GM10847 (cell line): ENCODE results near the gene HOXA1.

ENCODE experiments used
- POLR2A ChIP-seq: IDR thresholded peaks from 2 replicates; pipeline ENCODE4 v1.6.1; 2011; ENCODE audit not compliant: insufficient read length; ENCODE audit errors: extremely low read depth

HOXA1 gene

DNA sequence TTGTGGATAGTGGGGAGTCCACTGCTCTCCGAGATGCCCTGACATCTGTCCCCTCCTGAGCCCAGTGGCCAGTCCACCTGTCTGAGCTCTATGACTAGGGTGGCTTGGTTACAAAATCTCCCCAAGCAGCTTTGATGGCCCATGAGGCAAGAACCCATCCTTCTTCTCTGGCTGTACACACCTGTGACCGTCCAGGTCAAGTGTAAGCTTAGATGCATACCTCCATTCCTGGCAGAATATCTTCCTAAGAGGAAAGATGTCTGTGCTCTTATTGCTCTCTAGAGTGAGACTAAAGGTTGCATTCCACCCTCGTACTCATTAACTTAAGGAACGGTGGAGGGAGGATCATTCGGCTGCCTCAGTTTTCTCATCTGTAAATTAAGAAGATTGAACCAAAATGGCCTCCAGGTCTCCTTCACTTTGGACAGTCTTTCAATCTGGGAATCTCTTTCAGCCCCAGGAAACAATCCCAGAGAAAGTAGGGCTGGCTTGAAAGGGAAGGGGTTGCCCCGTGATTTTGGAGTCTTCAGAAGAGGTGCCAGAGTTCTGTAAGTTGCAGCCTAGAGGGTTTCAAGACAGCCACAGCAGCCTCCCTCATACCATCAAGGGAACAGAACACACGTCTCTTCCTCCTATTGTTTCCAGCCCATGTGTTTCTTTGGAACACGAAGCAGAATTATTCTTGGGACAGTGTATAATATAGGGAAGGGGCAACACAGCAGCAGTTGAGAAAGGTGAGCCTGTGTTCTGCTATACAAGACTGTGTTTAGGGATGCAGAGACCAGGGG is 29.3 kb upstream of the HOXA1 start:
- TF ChIP-seq POLR2A = no peak

DNA sequence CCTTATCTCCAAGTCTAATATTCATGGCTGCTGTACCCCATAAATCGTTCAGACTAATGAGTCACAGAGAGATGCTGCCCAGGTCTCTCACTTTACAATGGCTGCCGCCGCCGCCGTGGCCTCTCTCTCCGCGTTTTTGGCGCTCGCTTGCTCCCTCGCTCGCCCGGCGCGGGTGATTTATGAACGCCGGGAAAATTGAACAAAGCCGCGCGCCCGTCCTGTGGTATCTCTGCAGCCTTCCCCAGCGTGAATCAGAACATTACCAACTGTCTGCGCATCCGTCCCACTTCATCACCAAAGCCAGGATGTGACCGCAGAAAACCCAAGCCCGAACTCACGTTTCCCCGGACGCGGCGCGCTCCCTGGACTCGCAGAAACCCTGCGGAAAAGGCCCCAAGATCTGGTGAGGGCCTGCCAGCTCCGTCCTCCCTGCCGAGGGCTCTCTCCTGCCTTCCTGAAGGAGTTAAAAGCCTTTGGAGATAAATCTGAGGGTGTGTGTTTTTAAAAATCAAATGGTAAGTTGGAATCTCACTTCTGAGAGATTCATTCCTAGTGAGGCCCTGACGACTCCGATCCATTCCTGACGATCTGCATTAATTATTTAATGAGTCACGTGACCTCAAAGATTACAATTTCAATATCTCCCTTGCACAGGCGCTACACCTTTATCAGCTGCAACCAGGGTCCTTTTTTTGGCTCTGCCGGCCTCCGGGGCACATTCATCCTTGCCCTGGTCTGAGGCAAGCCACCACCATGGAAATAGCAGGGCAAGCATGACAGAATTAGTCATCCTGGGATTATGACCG is 28.5 kb upstream of the HOXA1 start:
- no peak for TF ChIP-seq POLR2A

DNA sequence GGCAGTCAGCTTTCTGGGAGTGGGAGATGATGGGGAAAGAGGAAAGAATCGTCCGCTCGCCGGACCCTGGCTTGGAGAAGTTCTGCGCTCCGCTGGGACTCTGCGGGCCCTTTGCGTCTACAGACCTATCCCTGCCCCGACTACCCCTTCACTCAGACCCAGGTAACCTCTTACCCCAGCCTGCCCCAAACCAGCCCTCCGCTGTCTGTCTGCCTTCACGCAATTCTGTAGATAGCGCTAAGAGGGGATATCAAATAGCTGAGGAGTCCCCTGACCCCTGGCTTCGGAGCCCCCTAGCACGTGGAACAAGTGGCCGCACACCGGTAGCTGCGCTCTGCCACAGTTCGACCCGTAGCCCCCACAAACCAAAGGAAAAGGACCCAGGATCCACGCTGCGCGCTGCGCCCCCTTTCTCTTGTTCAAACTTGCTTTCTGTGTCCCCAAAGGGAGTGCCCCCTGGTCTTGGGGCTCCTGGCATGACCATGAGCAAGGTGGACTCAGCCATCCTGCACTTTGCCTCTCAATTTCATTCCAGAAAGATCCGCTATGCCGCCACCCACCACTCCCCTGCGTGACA is 27.8 kb upstream of the HOXA1 start:
- TF ChIP-seq POLR2A = no peak

DNA sequence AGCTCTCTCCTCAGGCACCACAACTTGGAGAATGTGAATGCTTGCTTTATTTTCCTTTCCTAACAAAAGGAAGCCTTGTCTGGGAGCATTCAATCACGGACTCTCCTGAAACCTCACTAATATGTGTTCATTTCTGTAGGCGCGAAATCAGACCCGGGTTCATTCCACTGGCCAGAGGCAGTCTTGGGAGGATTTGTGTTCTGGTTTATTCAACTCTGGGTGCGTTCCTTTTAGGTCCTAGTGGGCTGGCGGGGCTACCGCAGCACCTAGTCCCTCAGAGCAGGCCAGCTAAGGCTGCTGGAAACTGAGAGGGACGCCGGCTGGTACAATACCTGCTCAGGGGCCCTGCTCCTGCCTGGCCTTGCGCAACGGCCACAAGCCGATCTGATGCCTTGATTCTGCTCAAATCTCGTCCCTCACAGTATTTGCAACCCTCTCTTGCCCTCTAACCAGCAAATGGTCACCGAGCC is 27.2 kb upstream of the HOXA1 start:
- TF ChIP-seq POLR2A = no peak

DNA sequence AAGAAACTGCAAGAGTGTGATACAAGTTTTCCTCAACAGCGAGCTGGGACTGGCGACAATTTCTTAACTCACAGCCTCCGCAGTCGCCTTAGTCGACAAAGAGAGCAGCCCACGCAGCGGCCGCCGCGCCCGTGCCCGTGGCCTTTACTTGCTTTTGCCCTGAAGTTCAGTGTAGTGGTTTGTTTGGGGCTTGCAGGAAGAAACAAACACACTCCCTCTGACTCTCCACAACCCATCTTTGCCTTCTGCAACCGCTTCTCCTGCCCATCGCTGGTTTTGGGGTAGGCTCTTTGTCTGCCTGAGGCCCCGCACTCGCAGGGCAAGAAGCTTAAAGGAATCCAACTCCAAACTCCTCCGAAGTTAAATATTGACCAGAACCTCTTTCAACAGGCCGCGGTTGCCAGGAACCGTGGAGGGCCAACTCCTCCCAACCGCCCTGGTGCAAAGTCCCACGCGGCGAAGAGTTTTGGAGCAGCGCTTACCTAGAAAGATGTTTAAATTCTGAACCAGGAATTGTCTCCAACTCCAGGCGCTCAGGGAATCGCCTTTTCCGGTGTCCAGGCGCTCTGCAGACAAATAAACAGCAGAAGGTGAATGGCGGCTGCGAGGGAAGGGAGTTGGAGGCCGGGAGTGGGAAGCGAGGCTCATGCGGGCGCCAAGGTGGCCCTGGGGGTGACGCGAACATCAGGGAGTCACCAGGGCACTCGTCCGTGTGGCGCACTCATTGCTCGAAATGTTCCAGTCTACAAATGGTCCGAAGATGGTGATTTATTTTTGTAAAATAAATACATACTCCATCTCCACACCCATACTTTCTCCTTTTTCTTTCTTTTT is 26.5 kb upstream of the HOXA1 start:
- TF ChIP-seq POLR2A = no peak

DNA sequence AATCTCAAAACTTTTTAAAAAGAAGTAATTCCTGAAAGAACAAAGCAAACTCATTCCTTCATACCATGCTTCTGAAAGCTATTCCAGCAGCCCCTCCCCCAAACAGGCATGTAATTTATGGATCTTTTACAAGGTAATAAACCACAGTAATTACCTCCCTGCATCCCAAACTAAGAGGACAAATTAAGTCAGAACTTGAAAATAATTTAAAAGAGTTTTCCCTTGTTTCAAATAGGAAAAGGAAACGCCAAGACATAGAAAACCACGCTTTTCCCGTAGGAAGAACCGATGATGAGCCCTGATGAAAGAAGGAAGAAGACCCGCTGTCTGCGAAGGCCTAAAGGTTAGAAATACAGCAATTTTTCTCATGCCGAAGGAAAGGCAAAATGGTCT is 25.9 kb upstream of the HOXA1 start:
- TF ChIP-seq POLR2A = no peak

DNA sequence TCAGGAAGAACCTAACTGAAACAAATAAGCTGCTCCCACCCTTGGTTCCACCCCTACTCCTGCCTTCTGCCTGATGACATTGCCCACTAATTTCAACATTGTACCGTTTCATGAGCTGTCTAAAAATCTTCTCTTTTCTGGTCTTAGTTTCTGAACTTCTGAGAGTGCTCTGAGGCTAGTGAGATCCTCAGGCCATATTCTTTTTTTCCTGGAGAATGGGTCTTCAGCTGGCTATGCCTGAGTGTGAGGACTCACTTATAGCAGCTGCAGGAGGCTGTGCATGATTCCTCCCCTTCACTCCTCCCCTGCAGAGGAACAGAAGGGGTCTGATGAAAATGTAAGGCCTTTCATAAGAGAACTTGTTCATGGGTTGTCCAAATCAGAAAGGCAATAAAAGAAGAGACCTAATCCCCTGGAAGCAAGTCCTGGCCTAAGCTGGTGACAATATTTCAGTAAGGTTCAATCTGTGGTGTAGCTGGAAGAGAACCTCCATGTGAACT is 23.7 kb upstream of the HOXA1 start:
- TF ChIP-seq POLR2A = no peak

DNA sequence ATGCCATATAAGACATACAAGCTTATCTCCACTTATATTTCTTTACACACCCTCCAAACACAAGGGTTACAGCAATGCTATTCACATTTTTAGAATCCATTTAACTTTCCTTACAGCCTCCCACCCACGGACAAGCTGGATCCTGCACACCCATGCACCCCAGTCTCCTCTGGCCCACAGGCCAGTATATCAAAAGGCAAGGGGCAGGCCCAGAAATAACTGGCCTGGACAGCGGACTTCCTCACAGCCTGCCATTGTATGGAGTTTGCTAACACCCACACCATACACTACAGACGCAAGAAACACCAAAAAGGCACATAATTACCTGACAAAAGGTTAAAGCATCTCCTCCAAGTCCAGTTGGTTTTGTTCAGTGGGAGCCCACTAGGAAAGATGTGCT is 22.8 kb upstream of the HOXA1 start:
- no peak for TF ChIP-seq POLR2A

DNA sequence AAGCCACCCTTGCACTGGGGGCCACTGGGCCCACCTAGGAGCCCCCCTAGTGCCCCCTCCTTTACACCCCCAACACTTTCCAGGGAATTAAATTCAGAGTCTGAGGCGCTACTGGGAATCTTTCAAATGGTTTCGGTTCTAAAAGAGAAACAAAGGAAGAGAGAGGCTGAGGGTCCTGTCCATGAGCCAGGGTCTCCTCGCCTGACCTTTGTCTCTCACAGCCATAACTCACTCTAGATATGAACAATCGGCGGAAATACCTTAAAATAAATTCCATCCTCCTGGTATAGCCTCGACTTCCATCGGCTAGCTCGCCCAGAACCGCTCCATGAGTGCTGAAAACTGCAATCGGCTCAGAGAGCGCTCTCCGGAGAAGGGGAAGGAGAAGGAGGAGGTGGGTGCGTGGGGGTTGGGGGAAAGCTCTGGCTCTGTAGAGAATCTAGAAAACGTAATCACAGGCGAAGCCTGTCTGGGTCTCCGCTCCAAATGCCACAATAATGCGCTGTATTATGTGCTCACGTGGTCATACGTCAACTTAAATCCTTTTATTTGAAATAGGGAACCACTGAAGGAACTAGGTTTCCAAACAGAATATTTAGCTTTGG is 22.2 kb upstream of the HOXA1 start:
- no peak for TF ChIP-seq POLR2A

DNA sequence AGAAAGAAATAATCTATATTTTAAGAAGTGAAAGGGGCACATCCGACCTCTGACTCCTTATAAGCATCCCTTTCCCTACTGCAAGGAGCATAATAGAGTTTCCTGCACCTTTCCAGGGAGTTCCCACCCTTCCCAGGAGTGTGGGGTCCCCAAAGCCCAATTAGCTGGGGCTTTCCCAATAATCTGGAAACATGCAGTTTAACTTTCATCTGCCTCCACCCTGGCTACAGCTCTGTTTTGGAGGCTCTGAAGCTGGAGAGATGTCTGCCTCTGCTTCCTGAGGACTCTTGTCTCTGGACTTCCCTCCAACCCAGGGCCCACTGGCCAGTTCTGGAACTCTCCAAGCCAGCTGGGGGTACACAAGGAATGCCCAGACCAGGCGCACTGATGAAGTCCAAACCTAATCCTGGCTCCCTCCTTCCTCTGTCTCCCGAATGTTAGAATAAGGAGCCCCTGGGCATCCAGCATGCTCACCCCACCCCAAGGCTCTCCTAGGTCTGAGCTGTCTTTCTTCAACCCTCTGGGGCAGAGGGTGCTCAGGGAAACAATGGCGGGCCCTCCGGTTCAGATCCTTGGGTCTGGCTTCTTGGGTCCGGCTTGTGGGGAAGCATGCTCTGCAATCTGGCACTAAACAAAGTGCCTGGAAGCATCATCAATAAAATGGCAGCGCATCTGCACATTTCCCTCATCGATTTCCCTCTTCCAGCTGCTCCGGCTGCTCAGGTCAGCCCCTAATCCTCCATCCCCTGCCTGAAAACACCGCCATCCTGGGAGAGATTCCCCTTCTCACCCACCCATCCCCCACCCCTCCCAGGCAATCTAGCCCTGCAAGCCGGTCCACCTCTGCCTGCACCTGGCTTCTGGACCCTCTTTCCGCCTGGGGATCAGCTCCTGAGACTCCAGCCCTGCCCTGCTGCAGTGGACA is 21.4 kb upstream of the HOXA1 start:
- TF ChIP-seq POLR2A = no peak

DNA sequence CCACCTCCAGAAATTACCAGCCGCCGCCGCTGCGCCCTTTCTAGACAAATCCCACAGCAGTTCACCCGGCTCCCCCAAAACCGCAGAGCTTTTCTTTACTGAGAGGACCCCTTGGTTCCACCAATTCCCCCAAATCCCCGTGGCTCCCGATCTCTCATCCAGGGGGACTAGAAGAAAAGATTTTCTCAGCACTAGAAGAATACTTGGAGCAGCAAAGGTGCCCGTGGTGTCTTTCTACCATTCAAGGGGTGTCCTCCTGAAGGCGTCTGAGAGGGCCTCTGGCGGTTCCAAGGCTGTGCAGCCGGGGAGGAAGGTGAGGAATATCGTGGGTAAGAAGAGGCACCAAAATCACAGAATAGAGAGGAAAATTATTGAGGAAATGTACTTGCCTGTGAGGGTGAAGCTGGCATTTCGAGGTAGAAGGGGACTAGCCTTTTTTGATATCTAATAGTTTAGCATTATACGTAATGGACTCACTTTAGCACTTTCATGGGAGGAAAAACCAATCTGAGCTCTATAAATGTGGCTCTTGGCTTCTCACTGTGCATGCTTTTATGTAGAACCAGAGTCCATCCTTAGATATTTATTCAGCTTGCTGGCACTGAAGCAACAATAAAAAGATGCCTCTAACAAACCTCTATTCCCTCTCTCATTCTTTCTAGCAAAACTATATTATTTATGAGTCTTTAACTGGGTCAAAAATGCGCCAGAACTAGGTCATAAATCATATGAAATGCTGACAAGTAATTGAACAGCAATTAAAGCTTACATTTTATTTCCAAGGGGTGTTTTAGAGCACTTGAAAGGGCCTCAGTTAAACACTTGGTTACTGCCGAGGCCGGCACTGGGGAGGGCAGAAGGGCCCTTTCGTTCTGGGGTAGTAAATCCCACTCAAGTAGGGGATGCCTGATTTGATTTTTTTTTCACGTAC is 20.5 kb upstream of the HOXA1 start:
- TF ChIP-seq POLR2A = no peak

DNA sequence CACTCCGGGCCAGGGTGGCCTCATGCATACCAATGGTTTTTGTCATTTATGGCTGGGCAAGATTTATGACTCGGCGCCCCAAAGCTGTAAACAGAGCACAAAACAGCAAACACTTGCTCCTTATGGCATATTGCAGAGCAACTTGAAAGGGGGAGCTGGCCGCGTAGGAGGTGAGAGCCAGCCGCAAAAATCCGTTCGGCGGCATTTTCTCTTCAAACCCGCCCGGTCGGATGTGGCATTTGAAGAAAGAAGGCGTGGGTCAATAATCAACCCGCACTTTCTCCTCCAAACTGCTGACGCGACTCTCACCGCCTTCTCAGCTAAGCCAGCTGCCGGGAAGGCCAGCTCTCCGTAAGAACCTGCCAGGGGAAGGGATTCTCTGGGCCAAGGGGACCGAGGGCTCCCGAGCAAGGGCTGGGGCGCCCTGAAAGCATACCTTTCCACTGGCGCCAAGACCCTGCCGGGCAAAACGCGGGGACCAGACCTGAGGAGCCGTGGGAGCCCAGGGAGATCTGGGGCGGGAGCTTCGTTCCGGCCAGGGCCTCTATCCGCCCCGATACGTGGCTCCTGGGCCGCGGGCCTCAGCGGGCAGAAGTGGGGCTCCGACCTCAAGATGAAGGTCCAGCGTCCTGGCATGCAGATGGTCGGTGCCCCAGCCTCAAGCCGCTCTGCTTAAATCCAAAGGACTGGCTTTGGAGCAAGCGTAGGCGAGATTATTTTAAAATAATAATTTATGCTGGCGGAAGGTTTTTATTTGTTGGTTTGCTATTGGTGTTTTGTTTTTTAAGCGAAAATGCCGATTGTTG is 19.6 kb upstream of the HOXA1 start:
- TF ChIP-seq POLR2A = no peak
